Activated T-helper 1 cell treated with anti-CD3 and anti-CD28 coated beads, Interleukin-12 subunit alpha, Interleukin-12 subunit beta, Interleukin-2, Interleukin-4 antibody, amounts not matched to agents 30 ng/mL and 10 ng/mL and 1 ng/mL, durations not matched to agents 14 hours and 24 hours and 36 hours (primary cell): ENCODE data around the gene PRRT1. TPM values are rescaled to one million over a fixed set of nuclear protein-coding genes. Genes with fewer than 3 reads are reported as not detected.

Experiments used
- DNase-seq: peaks from one replicate; pipeline ENCODE4 v3.0.0; 2021; ENCODE audit warnings: low spot score
- H3K27ac Mint-ChIP-seq: one replicate; pipeline ENCODE4 v1.8.0; 2021; ENCODE audit warnings: mild to moderate bottlenecking, mixed read lengths
- H3K27me3 Mint-ChIP-seq: one replicate; pipeline ENCODE4 v1.8.0; 2022; ENCODE audit warnings: mild to moderate bottlenecking, moderate library complexity, mixed read lengths; ENCODE audit not compliant: insufficient read depth
- H3K36me3 Mint-ChIP-seq: one replicate; pipeline ENCODE4 v1.8.0; 2021; ENCODE audit warnings: low read depth, mixed read lengths
- H3K4me1 Mint-ChIP-seq: one replicate; pipeline ENCODE4 v1.8.0; 2021; ENCODE audit warnings: low read depth, mixed read lengths
- H3K4me3 Mint-ChIP-seq: one replicate; pipeline ENCODE4 v1.8.0; 2021; ENCODE audit warnings: mild to moderate bottlenecking, moderate library complexity, mixed read lengths
- H3K9me3 Mint-ChIP-seq: one replicate; pipeline ENCODE4 v1.8.0; 2021; ENCODE audit warnings: mixed read lengths
- intact Hi-C: fragments of 100-400 bp; cut with micrococcal nuclease; formaldehyde crosslinking; loops from one replicate; pipeline ENCODE4 v1.15.1; 2024
- total RNA-seq: library from RNA; stranded (reverse); gene quantifications from 2 replicates; pipeline ENCODE4 v1.2.3, GENCODE V29; 2022

The PRRT1 gene
- total RNA-seq, 1 donor from 2014 or later: 0.57 TPM

DNA sequence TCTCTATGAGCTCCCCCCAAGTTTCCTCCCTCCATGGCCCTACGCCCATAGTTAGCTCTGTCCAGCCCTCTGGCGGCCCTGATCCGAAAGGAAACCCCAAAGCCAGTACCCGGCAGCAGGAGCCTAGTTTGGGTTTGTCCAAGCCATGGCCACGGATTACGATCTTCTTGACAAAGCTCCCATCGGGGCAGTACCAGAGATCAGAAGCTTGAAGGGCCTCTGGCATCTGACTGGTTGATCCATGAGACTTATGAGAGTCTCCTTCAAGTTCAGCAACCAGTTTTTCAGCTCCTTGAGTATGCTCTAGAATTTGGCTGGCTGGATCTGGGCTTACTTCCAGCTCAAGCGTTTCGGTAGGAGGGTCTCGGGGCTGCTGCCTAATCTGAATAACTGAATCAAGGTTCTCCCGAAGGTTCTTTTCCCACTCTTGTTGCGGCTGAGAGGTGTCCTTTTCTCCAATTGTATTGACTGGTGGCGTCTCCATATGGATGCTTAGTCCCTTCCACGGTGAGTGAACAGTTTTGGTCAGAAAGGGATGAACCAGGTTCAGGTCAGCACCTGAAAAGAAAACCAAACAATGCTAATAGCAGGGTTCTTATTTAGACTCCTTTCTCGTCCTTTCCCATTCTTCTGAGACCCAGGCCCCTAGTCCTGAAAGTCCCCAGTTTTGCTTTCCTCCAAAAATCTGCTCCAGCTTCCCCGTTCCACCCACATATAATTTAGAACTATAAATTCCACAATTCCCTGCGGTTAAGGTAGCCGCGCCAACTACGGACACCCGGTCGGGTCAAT lies 22.2 kb downstream of the PRRT1 start:
- Mint-ChIP-seq H3K4me1 (peaks cover 45% of the 10 kb centered on the region), H3K27ac (peak overlapping the region; percentile 93), H3K9me3 (no peaks in the 10 kb centered on the region), H3K4me3 (peak overlapping the region; percentile 96), H3K36me3 (peaks cover 21% of the 10 kb centered on the region), H3K27me3 (peaks cover 2% of the 10 kb centered on the region)
- intact Hi-C loops: loop anchor here (1.0 to 2.0 kb wide), 9 partner anchors 19 to 1120 kb away; partner anchors contain the start of genes PBX2, PPT2, RNF5 and RXRB
- no peak for DNase-seq

DNA sequence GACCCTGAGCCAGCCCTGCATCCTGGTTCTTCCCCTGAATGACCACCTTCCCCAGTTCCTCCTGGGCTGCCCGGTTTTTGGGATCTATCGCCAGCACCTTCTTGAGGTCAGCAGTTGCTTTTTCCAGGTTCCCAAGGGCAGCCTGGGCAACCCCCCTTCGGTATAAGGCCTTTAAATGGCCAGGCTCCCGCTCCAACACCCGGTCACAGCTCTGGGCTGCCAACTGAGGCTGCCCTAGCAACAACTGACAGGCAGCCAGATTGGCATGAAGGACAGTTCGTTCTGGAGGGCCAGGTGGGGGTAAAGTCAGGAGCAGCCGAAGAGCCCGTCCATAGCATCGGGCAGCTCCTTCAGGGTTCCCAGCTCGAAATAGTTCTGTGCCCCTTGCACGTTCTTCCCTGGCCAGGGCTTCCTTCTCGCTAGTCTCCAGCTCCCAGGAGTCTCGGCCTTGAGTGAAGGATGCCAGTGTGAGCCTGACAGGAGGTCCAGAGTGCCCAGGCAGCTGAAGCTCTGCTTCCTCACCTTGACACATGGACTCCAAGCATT lies 22.9 kb downstream of the PRRT1 start:
- Mint-ChIP-seq H3K9me3 (no peaks in the 10 kb centered on the region), H3K27ac (peak overlapping the region; percentile 94), H3K4me3 (peak overlapping the region; percentile 99), H3K4me1 (peaks cover 45% of the 10 kb centered on the region), H3K27me3 (peaks cover 2% of the 10 kb centered on the region), H3K36me3 (peaks cover 27% of the 10 kb centered on the region)
- intact Hi-C loops: loop anchor here (1.0 to 2.0 kb wide), 4 partner anchors 10 to 842 kb away; partner anchors contain the start of genes TAP1 and ZBTB12
- no peak for DNase-seq

DNA sequence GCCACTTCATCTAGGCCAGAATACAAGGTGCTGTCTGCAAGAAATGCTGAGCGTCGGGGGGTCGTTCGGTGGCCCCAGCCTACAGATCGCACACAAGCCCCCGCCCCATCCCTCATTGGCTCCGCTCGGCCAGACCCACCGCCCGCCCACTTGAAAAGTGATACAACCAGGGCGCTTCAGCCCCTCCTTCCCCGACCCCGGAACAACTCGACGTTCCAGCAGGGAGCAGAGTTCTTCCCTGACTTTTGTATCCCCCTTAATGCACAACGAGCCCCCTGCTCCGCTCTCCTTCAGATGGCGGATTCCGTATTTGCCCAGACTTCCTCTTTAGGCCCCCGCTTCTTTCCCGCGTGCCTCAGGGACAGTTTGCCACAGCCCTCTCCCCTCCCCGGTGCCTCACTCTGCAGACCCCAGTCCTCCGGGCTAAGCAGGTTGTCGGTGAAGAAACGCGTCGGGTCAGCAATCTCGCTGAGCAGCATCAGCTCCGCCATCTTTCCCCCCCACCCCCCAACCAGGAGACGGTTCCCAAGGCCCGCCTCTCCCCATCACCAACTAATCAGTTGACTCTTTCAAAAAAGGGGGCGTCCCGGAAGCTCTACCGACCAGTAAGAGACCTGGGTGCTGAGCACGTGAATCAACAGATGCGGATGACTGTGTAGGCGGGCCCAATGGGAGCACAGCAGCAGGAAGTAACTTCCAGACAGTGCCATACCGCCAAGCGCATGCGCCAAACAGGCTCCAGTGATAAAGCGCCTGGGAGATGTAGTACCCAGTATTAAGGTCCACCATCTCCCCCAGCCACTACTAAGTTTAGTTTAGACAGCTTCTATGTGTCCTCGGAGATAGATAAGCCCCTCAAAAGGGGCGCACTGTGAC lies 23.8 kb downstream of the PRRT1 start, which contains the start of gene ATF6B:
Gene ATF6B (minus strand): TSS at position 530 of the 876 bp plus-strand sequence. CDS start 39 bp downstream, at position 491.
- H3K4me1 Mint-ChIP-seq: peaks cover 45% of the 10 kb centered on the region
- peaks cover 27% of the 10 kb centered on the region for H3K36me3 Mint-ChIP-seq
- H3K9me3 Mint-ChIP-seq: no peaks in the 10 kb centered on the region
- H3K27me3 Mint-ChIP-seq: peaks cover 2% of the 10 kb centered on the region
- intact Hi-C loops: loop anchor here (1.0 to 2.0 kb wide), 4 partner anchors 9 to 843 kb away; partner anchors contain the start of genes TAP1 and ZBTB12
- H3K4me3 Mint-ChIP-seq: peak within 1 kb of the TSS; percentile 99
- peak; percentile 95 for DNase-seq
- H3K27ac Mint-ChIP-seq: peak within 1 kb of the TSS; percentile 94

DNA sequence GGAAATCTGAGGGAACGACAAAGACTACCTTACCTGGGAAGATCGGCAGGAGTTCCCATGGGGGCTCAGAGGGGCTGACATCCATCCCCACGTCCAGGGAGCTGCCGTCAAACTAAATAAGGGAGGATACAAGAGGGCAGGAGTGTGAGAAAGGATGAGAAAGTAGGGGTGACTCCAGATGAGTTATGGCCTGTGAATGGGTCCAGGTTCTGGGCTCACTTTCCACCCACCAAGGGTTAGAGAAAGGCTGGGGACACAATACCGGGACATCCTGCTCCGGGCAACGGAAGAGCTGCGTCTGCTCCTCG lies 24.4 kb downstream of the PRRT1 start:
- no peak for DNase-seq
- peak overlapping the region; percentile 94 for H3K27ac Mint-ChIP-seq
- H3K36me3 Mint-ChIP-seq: peaks cover 28% of the 10 kb centered on the region
- peaks cover 45% of the 10 kb centered on the region for H3K4me1 Mint-ChIP-seq
- peak overlapping the region; percentile 99 for H3K4me3 Mint-ChIP-seq
- H3K9me3 Mint-ChIP-seq: no peaks in the 10 kb centered on the region
- peaks cover 2% of the 10 kb centered on the region for H3K27me3 Mint-ChIP-seq
- intact Hi-C loops: no loop called here

DNA sequence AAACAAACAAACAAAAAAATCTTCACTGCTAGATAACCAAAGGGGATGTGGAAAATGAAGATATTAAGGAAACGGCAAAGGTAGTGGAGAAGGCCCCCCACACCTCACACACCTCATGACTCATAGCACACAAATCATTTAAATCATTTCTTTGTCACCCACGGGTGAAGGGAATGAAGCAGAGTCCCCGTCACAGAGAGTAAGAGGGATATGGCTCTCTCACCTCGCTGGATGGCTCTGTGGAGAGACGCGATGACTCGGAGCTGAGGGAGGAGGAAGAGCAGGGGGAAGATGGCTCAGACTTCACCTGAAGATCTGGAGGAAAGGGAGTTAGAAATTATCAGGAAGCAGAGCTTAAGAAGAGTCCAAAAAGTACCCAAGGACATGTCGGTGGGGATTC lies 24.9 kb downstream of the PRRT1 start:
- H3K27me3 Mint-ChIP-seq: no peaks in the 10 kb centered on the region

DNA sequence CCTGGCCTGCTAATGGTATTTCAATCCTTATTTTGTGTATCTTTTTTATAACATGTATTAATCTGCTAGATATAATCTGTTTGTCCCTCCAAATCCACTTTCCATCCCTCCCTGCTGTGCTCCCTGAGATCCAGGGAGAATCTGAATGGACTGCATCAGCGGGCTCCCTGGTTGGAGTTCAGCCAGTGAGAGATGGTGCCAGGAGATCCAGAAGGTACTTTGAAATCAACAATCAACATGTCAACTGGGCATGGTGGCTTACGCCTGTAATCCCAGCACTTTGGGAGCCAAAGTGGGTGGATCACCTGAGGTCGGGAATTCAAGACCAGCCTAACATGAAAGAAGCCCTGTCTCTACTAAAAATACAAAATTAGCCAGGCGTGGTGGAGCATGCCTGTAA lies 28.1 kb downstream of the PRRT1 start:
- no peak overlapping the region for H3K27ac Mint-ChIP-seq
- intact Hi-C loops: no loop called here
- no peaks in the 10 kb centered on the region for H3K9me3 Mint-ChIP-seq
- H3K27me3 Mint-ChIP-seq: no peaks in the 10 kb centered on the region
- no peak for DNase-seq
- H3K4me1 Mint-ChIP-seq: peaks cover 37% of the 10 kb centered on the region
- H3K4me3 Mint-ChIP-seq: no peak overlapping the region
- H3K36me3 Mint-ChIP-seq: peaks cover 48% of the 10 kb centered on the region

More for the DNA sequence above, 24.9 kb downstream of the PRRT1 start:
- intact Hi-C loops: no loop called here
- Mint-ChIP-seq H3K4me1 (peaks cover 45% of the 10 kb centered on the region), H3K36me3 (peaks cover 32% of the 10 kb centered on the region), H3K27ac (peak overlapping the region; percentile 94), H3K4me3 (peak overlapping the region; percentile 99), H3K9me3 (no peaks in the 10 kb centered on the region)
- no peak for DNase-seq

DNA sequence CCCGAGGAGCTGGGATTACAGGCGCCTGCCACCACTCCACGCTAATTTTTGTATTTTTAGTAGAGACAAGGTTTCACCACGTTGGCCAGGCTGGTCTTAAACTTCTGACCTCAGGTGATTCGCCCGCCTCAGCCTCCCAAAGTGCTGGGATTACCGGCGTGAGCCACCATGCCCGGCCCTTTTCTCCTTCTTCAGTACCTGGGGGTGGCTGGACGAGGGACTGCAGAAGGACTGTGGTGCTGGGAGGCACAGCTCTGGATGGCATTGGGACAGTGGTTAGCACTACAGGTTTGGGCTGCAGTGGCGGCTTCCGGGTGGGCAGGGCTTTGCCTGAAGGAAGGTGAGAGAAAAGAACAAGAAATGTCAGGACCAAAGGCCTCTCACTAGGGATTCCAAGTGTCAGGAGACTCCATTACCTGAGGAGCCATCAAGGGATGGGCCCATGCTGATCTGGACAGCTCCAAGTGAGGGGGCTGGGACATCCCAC lies 31.1 kb downstream of the PRRT1 start:
- Mint-ChIP-seq H3K4me1 (peaks cover 11% of the 10 kb centered on the region), H3K36me3 (peaks cover 44% of the 10 kb centered on the region), H3K27ac (no peak overlapping the region), H3K4me3 (no peak overlapping the region), H3K27me3 (no peaks in the 10 kb centered on the region), H3K9me3 (no peaks in the 10 kb centered on the region)
- no peak for DNase-seq
- intact Hi-C loops: no loop called here

DNA sequence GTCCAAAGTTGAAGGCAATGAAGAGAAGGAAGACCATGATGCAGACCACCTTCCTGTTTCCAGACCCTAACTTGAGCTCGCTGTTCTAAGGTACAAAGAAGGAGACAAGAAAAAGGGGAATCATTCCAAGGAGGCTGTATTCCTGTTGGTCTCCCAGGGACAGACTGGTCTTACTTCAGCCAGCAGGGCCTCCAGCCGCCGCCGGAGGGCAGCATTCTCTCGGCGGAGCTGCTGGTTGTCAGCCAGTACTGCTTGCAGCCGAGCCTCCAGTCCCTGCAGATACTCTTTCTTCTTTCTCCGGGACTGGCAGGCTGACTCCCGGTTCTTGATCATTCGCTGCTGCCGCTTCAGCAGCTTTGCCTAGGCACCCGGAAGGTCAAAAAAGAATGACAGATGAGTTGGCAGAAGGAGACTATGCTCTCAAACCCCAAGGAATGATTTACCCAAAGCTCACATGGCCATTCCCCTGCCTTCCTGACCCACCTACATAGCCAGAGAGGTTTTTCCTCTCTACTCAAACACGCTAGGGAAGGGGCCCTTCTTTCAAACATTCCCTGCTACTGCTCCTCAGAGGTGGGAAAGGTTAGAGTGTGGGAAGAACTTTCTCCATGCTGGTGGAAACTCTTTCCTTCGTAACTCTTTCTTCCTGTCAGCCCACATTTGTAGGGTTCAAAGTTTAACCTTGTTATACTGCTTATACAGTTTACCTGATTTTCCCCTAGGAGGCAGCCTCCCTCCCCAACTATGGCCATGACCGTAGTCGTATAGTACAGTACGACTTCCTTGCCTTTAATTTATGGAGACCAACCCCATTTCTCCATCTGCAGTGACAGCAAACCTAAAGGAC lies 32.7 kb downstream of the PRRT1 start:
- intact Hi-C loops: loop anchor here (1.0 to 2.0 kb wide), 5 partner anchors 9 to 126 kb away; partner anchors contain the start of genes AGPAT1, ATF6B and PPT2
- H3K9me3 Mint-ChIP-seq: no peaks in the 10 kb centered on the region
- peaks cover 44% of the 10 kb centered on the region for H3K36me3 Mint-ChIP-seq
- H3K4me3 Mint-ChIP-seq: no peak overlapping the region
- H3K27me3 Mint-ChIP-seq: no peaks in the 10 kb centered on the region
- DNase-seq: peak; percentile 62
- H3K27ac Mint-ChIP-seq: no peak overlapping the region
- H3K4me1 Mint-ChIP-seq: peaks cover 11% of the 10 kb centered on the region

DNA sequence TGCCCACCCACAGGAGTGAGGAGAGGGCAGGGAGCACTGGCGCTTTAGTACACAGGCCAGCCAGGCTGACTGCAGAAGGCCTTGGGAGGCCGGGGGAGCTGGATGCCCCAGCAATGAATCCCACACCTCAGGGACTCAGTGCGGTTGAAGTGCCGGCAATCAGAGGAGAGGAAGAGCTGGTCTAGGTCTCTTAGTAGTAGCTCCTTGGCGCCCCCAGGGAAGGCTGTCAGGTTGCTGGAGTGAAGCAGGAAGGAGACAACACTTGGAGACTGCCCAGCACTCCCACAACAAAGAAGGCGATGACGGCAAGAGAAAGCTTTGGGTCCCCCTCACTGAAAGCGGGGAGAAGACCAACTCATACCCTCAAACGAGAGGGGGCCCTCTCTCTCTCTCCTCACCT lies 34.3 kb downstream of the PRRT1 start:
- Mint-ChIP-seq H3K9me3 (no peaks in the 10 kb centered on the region), H3K27ac (no peak overlapping the region), H3K27me3 (no peaks in the 10 kb centered on the region), H3K4me1 (peaks cover 11% of the 10 kb centered on the region), H3K4me3 (no peak overlapping the region), H3K36me3 (peaks cover 46% of the 10 kb centered on the region)
- DNase-seq: no peak
- intact Hi-C loops: loop anchor here (2.0 kb wide), 1 partner anchor 681 kb away; no protein-coding TSS in a partner anchor

DNA sequence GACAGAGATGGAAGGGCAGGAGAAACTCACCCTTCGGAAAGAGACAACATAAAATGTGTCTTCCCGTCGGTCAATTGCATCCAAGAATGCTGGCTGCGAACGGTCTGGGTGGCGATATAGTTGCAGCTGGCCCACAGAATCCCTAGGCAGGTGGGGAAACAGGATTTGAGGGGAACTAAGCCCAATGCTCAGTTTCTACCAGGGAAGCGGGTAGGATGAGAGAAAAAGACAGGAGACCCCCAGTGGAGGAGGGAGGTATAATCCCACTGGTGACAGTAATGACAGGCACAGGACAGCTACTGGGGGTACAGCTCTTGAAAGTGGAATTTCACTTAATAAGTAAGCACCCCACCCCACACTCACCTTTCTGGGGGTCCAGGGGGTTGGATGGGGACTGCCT lies 35.1 kb downstream of the PRRT1 start:
- intact Hi-C loops: loop anchor here (2.0 kb wide), 1 partner anchor 682 kb away; no protein-coding TSS in a partner anchor
- Mint-ChIP-seq H3K4me3 (no peak overlapping the region), H3K27me3 (no peaks in the 10 kb centered on the region), H3K9me3 (no peaks in the 10 kb centered on the region), H3K27ac (no peak overlapping the region), H3K36me3 (peaks cover 46% of the 10 kb centered on the region), H3K4me1 (peaks cover 11% of the 10 kb centered on the region)
- no peak for DNase-seq

DNA sequence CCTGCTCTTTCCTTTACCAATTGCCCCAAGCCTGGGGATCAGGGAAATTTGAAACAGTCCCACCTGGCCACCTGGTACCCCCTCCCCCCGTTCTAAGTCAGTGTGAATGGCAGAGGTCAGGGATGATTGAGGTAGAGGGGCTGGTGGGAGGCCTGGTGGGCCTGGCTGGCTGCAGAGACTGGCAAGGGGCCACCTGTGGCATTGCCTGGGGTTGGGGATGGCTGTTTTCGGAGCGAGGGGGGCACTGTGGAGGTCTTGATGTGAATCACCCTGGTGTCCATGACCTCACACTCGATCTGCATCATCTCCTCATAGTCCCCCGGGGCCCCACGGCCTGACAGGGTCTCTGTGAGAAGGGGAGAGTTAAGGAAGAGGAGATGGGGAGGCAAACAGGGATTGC lies 36.1 kb downstream of the PRRT1 start:
- H3K4me1 Mint-ChIP-seq: peaks cover 11% of the 10 kb centered on the region
- H3K27me3 Mint-ChIP-seq: no peaks in the 10 kb centered on the region
- H3K9me3 Mint-ChIP-seq: no peaks in the 10 kb centered on the region
- no peak overlapping the region for H3K27ac Mint-ChIP-seq
- intact Hi-C loops: loop anchor here (2.0 kb wide), 1 partner anchor 683 kb away; no protein-coding TSS in a partner anchor
- peaks cover 43% of the 10 kb centered on the region for H3K36me3 Mint-ChIP-seq
- no peak for DNase-seq
- H3K4me3 Mint-ChIP-seq: no peak overlapping the region

DNA sequence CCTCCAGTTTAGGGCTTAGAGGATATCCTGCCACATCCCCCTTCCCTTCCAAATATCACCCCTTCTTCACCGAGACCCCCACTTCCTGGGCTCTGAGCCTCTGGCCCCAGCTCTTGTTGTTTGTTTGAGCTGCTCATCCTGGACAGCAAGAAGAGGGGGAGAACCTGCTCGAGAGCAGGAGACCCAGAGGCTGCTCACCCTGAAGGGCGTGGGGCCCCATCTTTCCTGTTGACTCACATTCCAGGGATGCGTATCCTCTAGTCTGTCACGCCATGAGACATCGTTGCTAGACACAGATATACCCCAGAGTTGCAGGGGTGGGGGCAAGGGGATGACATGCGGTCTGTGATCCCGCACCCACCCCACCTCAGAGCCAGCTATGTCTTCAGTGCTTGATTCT lies 36.9 kb downstream of the PRRT1 start:
- Mint-ChIP-seq H3K27me3 (peaks cover 3% of the 10 kb centered on the region), H3K4me1 (peaks cover 11% of the 10 kb centered on the region), H3K9me3 (no peaks in the 10 kb centered on the region), H3K36me3 (peaks cover 41% of the 10 kb centered on the region), H3K27ac (no peak overlapping the region), H3K4me3 (no peak overlapping the region)
- no peak for DNase-seq
- intact Hi-C loops: no loop called here
